ENCODE measurements around the gene BMPR1A.

GRCh38 chr10:86824151-86824550 is 67.7 kb downstream of the BMPR1A start:
- TF ChIP-seq POLR2AphosphoS5 (IDR thresholded peaks at IDR 0.05; ENCODE audit: low read depth, low read length) (no peak), SRF (IDR thresholded peaks at IDR 0.05; ENCODE audit: low read depth, low read length) (no peak), JUN (CRISPR knock-in tag; IDR thresholded peaks at IDR 0.05) (no peak), MAZ (IDR thresholded peaks at IDR 0.05; ENCODE audit: borderline replicate concordance, low read depth, low read length) (no peak), MAZ (CRISPR knock-in tag; IDR thresholded peaks at IDR 0.05; ENCODE audit: low read depth) (no peak), ZNF20 (CRISPR knock-in tag; IDR thresholded peaks at IDR 0.05) (no peak), PAXIP1 (CRISPR knock-in tag; conservative IDR thresholded peaks at IDR 0.05) (no peak), ZNF543 (CRISPR knock-in tag; IDR thresholded peaks at IDR 0.05) (no peak), TP53 (CRISPR knock-in tag; conservative IDR thresholded peaks at IDR 0.05) (no peak), ETS1 (CRISPR knock-in tag; IDR thresholded peaks at IDR 0.05) (no peak), NFE2L1 (CRISPR knock-in tag; IDR thresholded peaks at IDR 0.05; ENCODE audit: borderline replicate concordance) (no peak), CTCF (CRISPR knock-in tag; IDR thresholded peaks at IDR 0.05) (no peak), ZNF274 (CRISPR knock-in tag; IDR thresholded peaks at IDR 0.05) (no peak), ZNF678 (CRISPR knock-in tag; IDR thresholded peaks at IDR 0.05) (no peak)

Data from HepG2 (cell line).